H1 (cell line): ENCODE results near the gene USP36. TPM values are rescaled to one million over a fixed set of nuclear protein-coding genes. Genes with fewer than 3 reads are reported as not detected.

Experiments
- CTCF ChIA-PET: fragments of 300-600 bp; sonication (Branson Sonifier 250); formaldehyde crosslinking; loops from one replicate; lab custom pipeline; 2021; ENCODE audit not compliant: partially characterized antibody; lab: Charles Lee
- POLR2A ChIA-PET: fragments of 300-600 bp; sonication (Branson Sonifier 250); formaldehyde crosslinking; loops from one replicate; lab custom pipeline; 2021; ENCODE audit warnings: inconsistent platforms; ENCODE audit not compliant: partially characterized antibody; lab: Charles Lee
- DNase-seq, 2 experiments: peaks; one replicate each; pipeline versions ENCODE4 v3.0.0 to v3.0.0-alpha.2; 2010 to 2022; ENCODE audit warnings: low spot score in 2 of 2, low read depth in 1 of 2, mixed read lengths in 1 of 2
- FAIRE-seq: peaks from 2 replicates; lab custom pipeline; 2011; peaks lifted over from hg19 to GRCh38; lab: Jason Lieb, UNC
- H2AFZ ChIP-seq: 2 replicates; pipeline ENCODE4 v1.8.1; 2012; ENCODE audit warnings: low read length, inconsistent platforms
- H2AK5ac ChIP-seq: 2 replicates; pipeline ENCODE4 v1.6.1; 2013; ENCODE audit warnings: low read depth, low read length
- H2BK120ac ChIP-seq: replicated peaks from 2 replicates; pipeline ENCODE3; 2013; ENCODE audit warnings: low read depth, low read length, inconsistent platforms
- H2BK12ac ChIP-seq: 2 replicates; pipeline ENCODE4 v1.6.1; 2013; ENCODE audit warnings: low read depth, low read length
- H2BK15ac ChIP-seq: 2 replicates; pipeline ENCODE4 v1.6.1; 2013; ENCODE audit warnings: low read length
- H2BK20ac ChIP-seq: 2 replicates; pipeline ENCODE4 v1.6.1; 2013; ENCODE audit warnings: low read length
- H2BK5ac ChIP-seq: 2 replicates; pipeline ENCODE4 v1.6.1; 2013; ENCODE audit warnings: low read depth, low read length
- H3K14ac ChIP-seq: 2 replicates; pipeline ENCODE4 v1.6.1; 2013; ENCODE audit warnings: inconsistent platforms; ENCODE audit not compliant: insufficient read length
- H3K18ac ChIP-seq: 2 replicates; pipeline ENCODE4 v1.6.1; 2013; ENCODE audit warnings: low read length; ENCODE audit errors: extremely low read depth
- H3K23ac ChIP-seq: 2 replicates; pipeline ENCODE4 v1.6.1; 2013; ENCODE audit warnings: inconsistent platforms; ENCODE audit not compliant: insufficient read length
- H3K23me2 ChIP-seq: 2 replicates; pipeline ENCODE4 v1.6.1; 2013; ENCODE audit warnings: low read depth, low read length
- H3K27ac ChIP-seq: 2 replicates; pipeline ENCODE4 v1.6.1; 2011; ENCODE audit warnings: low read depth, low read length, inconsistent platforms
- H3K27me3 ChIP-seq, 4 experiments: replicated peaks in 1 of 4; 1 replicate in 1 of 4; 2 replicates in 3 of 4; pipeline versions ENCODE4 v1.6.1 to v1.8.1; 2011 to 2013; ENCODE audit warnings: low read length in 3 of 4, mild to moderate bottlenecking in 3 of 4, inconsistent platforms in 2 of 4, mixed read lengths in 2 of 4, moderate library complexity in 1 of 4; ENCODE audit not compliant: control insufficient read depth in 3 of 4, insufficient read depth in 3 of 4; ENCODE audit errors: extremely low read depth in 1 of 4
- H3K36me3 ChIP-seq, 4 experiments: 2 replicates each; pipeline versions ENCODE4 v1.6.1 to v1.8.1; 2011 to 2013; ENCODE audit warnings: mild to moderate bottlenecking in 4 of 4, low read length in 3 of 4, moderate library complexity in 2 of 4, control low read depth in 1 of 4, inconsistent platforms in 1 of 4; ENCODE audit not compliant: insufficient read depth in 4 of 4, control insufficient read depth in 2 of 4
- H3K4ac ChIP-seq: replicated peaks from 2 replicates; pipeline ENCODE3; 2013; ENCODE audit warnings: low read length, low read depth, mixed read lengths, inconsistent platforms; ENCODE audit not compliant: insufficient read length
- H3K4me1 ChIP-seq, 4 experiments: replicated peaks in 1 of 4; 1 replicate in 1 of 4; 2 replicates in 3 of 4; pipeline versions ENCODE4 v1.6.1 to v1.8.1; 2011 to 2013; ENCODE audit warnings: low read length in 3 of 4, inconsistent platforms in 2 of 4, mixed read lengths in 1 of 4; ENCODE audit not compliant: insufficient read depth in 4 of 4, control insufficient read depth in 3 of 4
- H3K4me2 ChIP-seq, 2 experiments: 2 replicates each; pipeline versions ENCODE4 v1.6.1 to v1.8.1; 2011 to 2013; ENCODE audit warnings: low read depth in 2 of 2, low read length in 2 of 2, control low read depth in 1 of 2, inconsistent platforms in 1 of 2, mild to moderate bottlenecking in 1 of 2; ENCODE audit not compliant: insufficient read depth in 1 of 2
- H3K4me3 ChIP-seq, 4 experiments: fragments of 200-600, 300-600 bp in 1 of 4; sonication (generic), shearing (Covaris generic), sonication (Bioruptor Twin) in 1 of 4; 2 replicates each; pipeline versions ENCODE4 v1.5.1 to v1.8.1; 2011 to 2016; ENCODE audit warnings: low read length in 4 of 4, low read depth in 3 of 4, control low read depth in 2 of 4, inconsistent platforms in 2 of 4, mild to moderate bottlenecking in 2 of 4, mixed read lengths in 1 of 4, moderate library complexity in 1 of 4; ENCODE audit not compliant: insufficient read depth in 2 of 4; ENCODE audit errors: extremely low read depth in 1 of 4
- H3K56ac ChIP-seq: replicated peaks from 2 replicates; pipeline ENCODE3; 2013; ENCODE audit warnings: low read depth, mild to moderate bottlenecking, mixed read lengths, low read length, inconsistent platforms; ENCODE audit not compliant: insufficient read length
- H3K79me1 ChIP-seq: 2 replicates; pipeline ENCODE4 v1.6.1; 2013; ENCODE audit warnings: low read depth, low read length, control low read depth
- H3K79me2 ChIP-seq, 2 experiments: 2 replicates each; pipeline versions ENCODE4 v1.6.1 to v1.8.1; 2012 to 2013; ENCODE audit warnings: low read length in 2 of 2, mild to moderate bottlenecking in 2 of 2, inconsistent platforms in 1 of 2; ENCODE audit not compliant: insufficient read depth in 2 of 2, control insufficient read depth in 1 of 2
- H3K9ac ChIP-seq, 4 experiments: replicated peaks in 1 of 4; 1 replicate in 1 of 4; 2 replicates in 3 of 4; pipeline versions ENCODE4 v1.6.1 to v1.8.1; 2011 to 2013; ENCODE audit warnings: low read depth in 3 of 4, low read length in 3 of 4, control low read depth in 2 of 4, mild to moderate bottlenecking in 2 of 4, moderate library complexity in 2 of 4, inconsistent platforms in 1 of 4; ENCODE audit errors: extremely low read depth in 1 of 4
- H3K9me3 ChIP-seq, 2 experiments: 2 replicates each; pipeline versions ENCODE4 v1.6.1 to v1.8.1; 2012 to 2013; ENCODE audit warnings: mild to moderate bottlenecking in 2 of 2, moderate library complexity in 2 of 2, control low read depth in 1 of 2, inconsistent platforms in 1 of 2, low read depth in 1 of 2, low read length in 1 of 2, mixed read lengths in 1 of 2; ENCODE audit not compliant: insufficient read depth in 2 of 2
- H4K20me1 ChIP-seq, 2 experiments: replicated peaks in 1 of 2; 2 replicates each; pipeline versions ENCODE3 to v1.8.1; 2011 to 2013; ENCODE audit warnings: inconsistent platforms in 2 of 2, low read length in 2 of 2, mild to moderate bottlenecking in 1 of 2; ENCODE audit not compliant: insufficient read depth in 2 of 2, control insufficient read depth in 1 of 2
- H4K5ac ChIP-seq: 2 replicates; pipeline ENCODE4 v1.6.1; 2013; ENCODE audit warnings: low read length, low read depth, mixed read lengths, inconsistent platforms; ENCODE audit not compliant: insufficient read length
- H4K8ac ChIP-seq: 2 replicates; pipeline ENCODE4 v1.8.0; 2013; ENCODE audit warnings: mild to moderate bottlenecking, moderate library complexity, low read length, inconsistent platforms; ENCODE audit not compliant: insufficient read depth; ENCODE audit errors: extremely low read depth
- H4K91ac ChIP-seq: replicated peaks from 2 replicates; pipeline ENCODE3; 2013; ENCODE audit warnings: low read length, mixed read lengths, inconsistent platforms; ENCODE audit not compliant: insufficient read length
- CTCF ChIP-seq, 3 experiments: IDR thresholded peaks; 1 replicate in 2 of 3; 2 replicates in 1 of 3; pipeline versions ENCODE4 v1.5.1 to v1.6.1; 2011; ENCODE audit warnings: low read length in 3 of 3, mild to moderate bottlenecking in 3 of 3, inconsistent platforms in 2 of 3, low read depth in 1 of 3, moderate library complexity in 1 of 3; ENCODE audit not compliant: insufficient read depth in 1 of 3; ENCODE audit errors: control extremely low read depth in 1 of 3
- SP4 ChIP-seq: IDR thresholded peaks from 2 replicates; pipeline ENCODE4 v1.6.1; 2012; ENCODE audit warnings: low read length, inconsistent platforms
- WGBS, 2 experiments: shearing (Covaris generic) in 1 of 2; methylation state at CpG; one replicate each; pipeline versions ENCODE4 v1.1.6 to v1.1.7; 2013 to 2015; ENCODE audit warnings: low lambda C conversion rate in 2 of 2, mixed read lengths in 2 of 2, inconsistent platforms in 1 of 2, low coverage in 1 of 2, missing lambda C conversion rate in 1 of 2; ENCODE audit not compliant: insufficient replicate concordance in 2 of 2, insufficient coverage in 1 of 2, insufficient read length in 1 of 2; ENCODE audit errors: extremely low coverage in 1 of 2, missing lambda C conversion rate in 1 of 2; 5-methylcytosine and 5-hydroxymethylcytosine counted together
- polyA plus RNA-seq, 7 experiments: library from polyadenylated mRNA; depleted of rRNA in 3 of 7; stranded (reverse) in 5 of 7; unstranded in 2 of 7; fragments of >200 nt in 5 of 7; fragments of 200-250 nt in 2 of 7; gene quantifications; 1 replicate in 5 of 7; 2 replicates in 1 of 7; 4 replicates in 1 of 7; pipeline versions ENCODE4 v1.2.1 to v1.2.3, GENCODE V29; 2011 to 2013; ENCODE audit warnings: missing spikeins in 2 of 7, mixed read lengths in 2 of 7
- total RNA-seq: library from RNA; stranded (reverse); fragmentation: NEBNext Ultra II Directional; extraction: Animal tissue kit (Norgen Biotek cat#: 25700); gene quantifications from 2 replicates; pipeline ENCODE4 v1.2.1, GENCODE V29; 2021

Gene USP36
- total and polyA plus RNA-seq, 2 of the 8 experiments (the other 6 are each of a cell fraction or from before 2014, with no cell fraction given), result 40.7 to 67.7 TPM

GRCh38 chr17:78884876-78885667 lies 44.5 kb upstream of the USP36 start:
- Histone ChIP-seq H4K20me1 (peaks cover 4 to 7% of the 10 kb centered on the region in 2 experiments), H3K4me3 (no peak overlapping the region), H3K27ac (no peak overlapping the region), H2BK120ac (no peak overlapping the region), H3K4ac (no peak overlapping the region), H4K91ac (no peak overlapping the region), H2AK5ac (0 out of 2 replicates have a peak overlapping the region, but pooled peaks have one; percentile 40), H4K8ac (peak overlapping the region; percentile 3; the same call in 1 of the 2 replicates), H3K27me3 (no peaks in the 10 kb centered on the region; a peak in 1 of 7 replicates), H3K23ac (no peak overlapping the region), H3K4me2 (peak overlapping the region in 1 of 2 experiments; percentile 41; a peak in 1 of 4 replicates), H4K5ac (no peak overlapping the region), H3K9ac (no peak overlapping the region), H2BK12ac (0 out of 2 replicates have a peak overlapping the region, but pooled peaks have one; percentile 23), H3K18ac (no peak overlapping the region), H2BK5ac (no peak overlapping the region; the same call in 1 of the 2 replicates), H2BK20ac (no peak overlapping the region), H3K4me1 (peaks cover 0 to 23% (median 20%) of the 10 kb centered on the region in 4 experiments; a peak in 6 of 7 replicates), H3K56ac (no peak overlapping the region), H3K36me3 (peaks cover 0 to 2% (median 0%) of the 10 kb centered on the region in 4 experiments; a peak in 1 of 8 replicates), H3K79me1 (no peaks in the 10 kb centered on the region; the same call in 1 of the 2 replicates), H3K79me2 (peaks cover 0 to 11% of the 10 kb centered on the region in 2 experiments; a peak in 1 of 4 replicates), H2BK15ac (no peak overlapping the region), H3K9me3 (no peaks in the 10 kb centered on the region), H2AFZ (no peak overlapping the region), H3K23me2 (no peaks in the 10 kb centered on the region), H3K14ac (no peak overlapping the region)
- no peak for FAIRE-seq
- 93% methylated on average over 18 of the region's 24 CpGs; no CpG with 5 or more reads in 1 of the 2 experiments for WGBS, 2 experiments
- CTCF ChIA-PET, result interaction anchor here (0.6 to 2.8 kb wide), 4 partner anchors 11 to 87 kb away, joined by 4 to 12 read pairs (median 6); no protein-coding TSS in a partner anchor
- no peak for DNase-seq
- POLR2A ChIA-PET, result no interaction called here
- TF ChIP-seq CTCF (IDR thresholded peaks at IDR 0.05; ENCODE audit: control extremely low read depth in 1 of 3, insufficient read depth in 1 of 3, low read depth in 1 of 3, low read length in 3 of 3), result no peak
- no peak for TF ChIP-seq SP4
